Neural cell (in vitro differentiated cells): ENCODE results near the gene ADGRL4. TPM values are rescaled to one million over a fixed set of nuclear protein-coding genes. Genes with fewer than 3 reads are reported as not detected.

Experiments
- H2AFZ ChIP-seq: fragments of 200-600, 300-800 bp; sonication (generic), shearing (Covaris generic); 2 replicates; pipeline ENCODE4 v1.6.0; 2014; ENCODE audit warnings: low read depth, mild to moderate bottlenecking, antibody characterized with exemption, low read length, moderate library complexity
- H3F3A ChIP-seq: fragments of 200-600 bp; shearing (Covaris generic); 2 replicates; pipeline ENCODE4 v1.6.1; 2016; ENCODE audit warnings: mild to moderate bottlenecking, moderate library complexity, mixed read lengths, antibody characterized with exemption, low read length; ENCODE audit not compliant: insufficient read depth, poor library complexity, severe bottlenecking
- H3K27ac ChIP-seq: fragments of 200-600, 300-800 bp; sonication (generic), shearing (Covaris generic); 2 replicates; pipeline ENCODE4 v1.5.1; 2014; ENCODE audit warnings: mild to moderate bottlenecking, low read length, moderate library complexity
- H3K27me3 ChIP-seq: fragments of 300-800, 200-600 bp; sonication (generic), shearing (Covaris generic); 2 replicates; pipeline ENCODE4 v1.6.0; 2014; ENCODE audit warnings: mild to moderate bottlenecking, low read depth, low read length, moderate library complexity; ENCODE audit not compliant: insufficient read depth
- H3K36me3 ChIP-seq: fragments of 300-800, 200-600 bp; sonication (generic), shearing (Covaris generic); 2 replicates; pipeline ENCODE4 v1.5.1; 2014; ENCODE audit warnings: mild to moderate bottlenecking, antibody characterized with exemption, low read length, moderate library complexity; ENCODE audit not compliant: insufficient read depth
- H3K4me2 ChIP-seq: fragments of 300-800, 200-600 bp; sonication (generic), shearing (Covaris generic); 2 replicates; pipeline ENCODE4 v1.6.0; 2014; ENCODE audit warnings: mild to moderate bottlenecking, low read length
- H3K4me3 ChIP-seq: fragments of 300-800, 200-600 bp; sonication (generic), shearing (Covaris generic); 2 replicates; pipeline ENCODE4 v1.5.1; 2014; ENCODE audit warnings: mild to moderate bottlenecking, low read length, moderate library complexity
- H3K79me2 ChIP-seq: fragments of 200-600 bp; shearing (Covaris generic); replicated peaks from 2 replicates; pipeline ENCODE4 v1.6.0; 2014; ENCODE audit warnings: mild to moderate bottlenecking, low read length, moderate library complexity; ENCODE audit not compliant: insufficient read depth
- H3K9ac ChIP-seq: fragments of 300-800, 200-600 bp; sonication (generic), shearing (Covaris generic); 2 replicates; pipeline ENCODE4 v1.6.1; 2016; ENCODE audit warnings: mild to moderate bottlenecking, low read length, mixed read lengths
- H3K9me2 ChIP-seq: fragments of 200-600 bp; shearing (Covaris generic); 2 replicates; pipeline ENCODE4 v1.6.1; 2016; ENCODE audit warnings: mild to moderate bottlenecking, low read length, mixed read lengths; ENCODE audit not compliant: insufficient read depth
- H3K9me3 ChIP-seq: fragments of 200-600, 300-800 bp; sonication (generic), shearing (Covaris generic); 2 replicates; pipeline ENCODE4 v1.6.1; 2016; ENCODE audit warnings: mild to moderate bottlenecking, mixed run types, low read length, moderate library complexity, mixed read lengths
- H4K20me1 ChIP-seq: fragments of 200-600 bp; shearing (Covaris generic); 2 replicates; pipeline ENCODE4 v1.6.1; 2016; ENCODE audit warnings: mild to moderate bottlenecking, mixed run types; ENCODE audit not compliant: insufficient read depth
- EP300 ChIP-seq: fragments of 450-650 bp; conservative IDR thresholded peaks from 2 replicates; pipeline ENCODE4 v1.6.1; 2014; ENCODE audit warnings: antibody characterized with exemption, mild to moderate bottlenecking, moderate library complexity; ENCODE audit not compliant: poor library complexity, severe bottlenecking
- EZH2 ChIP-seq: fragments of 200-600, 300-800 bp; shearing (Covaris generic), sonication (generic); IDR thresholded peaks from 2 replicates; pipeline ENCODE4 v1.6.1; 2014; ENCODE audit warnings: antibody characterized with exemption, low read length, borderline replicate concordance, mild to moderate bottlenecking; ENCODE audit not compliant: insufficient read depth, poor library complexity, severe bottlenecking
- MXI1 ChIP-seq: fragments of 450-650 bp; conservative IDR thresholded peaks from 2 replicates; pipeline ENCODE4 v1.6.1; 2014; ENCODE audit warnings: antibody characterized with exemption, mild to moderate bottlenecking; ENCODE audit not compliant: poor library complexity, severe bottlenecking
- POLR2AphosphoS5 ChIP-seq: IDR thresholded peaks from 2 replicates; pipeline ENCODE4 v1.6.1; 2012
- RAD21 ChIP-seq: fragments of 450-650 bp; conservative IDR thresholded peaks from 2 replicates; pipeline ENCODE4 v1.6.1; 2014; ENCODE audit warnings: antibody characterized with exemption, mild to moderate bottlenecking, moderate library complexity
- SMC3 ChIP-seq: fragments of 450-650 bp; conservative IDR thresholded peaks from 2 replicates; pipeline ENCODE4 v1.6.1; 2014; ENCODE audit warnings: antibody characterized with exemption, mild to moderate bottlenecking, moderate library complexity; ENCODE audit not compliant: poor library complexity
- TAF1 ChIP-seq: IDR thresholded peaks from 2 replicates; pipeline ENCODE4 v1.6.1; 2012; ENCODE audit warnings: low read depth
- polyA plus RNA-seq: library from polyadenylated mRNA; depleted of rRNA; stranded (reverse); fragments of >200 nt; gene quantifications from 2 replicates; pipeline ENCODE4 v1.2.3, GENCODE V29; 2014
- TF ChIP-seq, protein P1 (sequence below): IDR thresholded peaks from 2 replicates; pipeline ENCODE4 v1.6.1; 2012; ENCODE audit warnings: borderline replicate concordance
- TF ChIP-seq, protein P2 (sequence below): fragments of 450-650 bp; IDR thresholded peaks from 2 replicates; pipeline ENCODE4 v1.5.1; 2014; ENCODE audit warnings: antibody characterized with exemption, mild to moderate bottlenecking, moderate library complexity; ENCODE audit not compliant: poor library complexity, severe bottlenecking

ADGRL4 gene
- polyA plus RNA-seq, 1 donor from 2014 or later: 0.12 TPM

- H3K27me3 ChIP-seq: no peaks in the 10 kb centered on the region
- no peak for TF ChIP-seq POLR2AphosphoS5
- no peak for TF ChIP-seq SMC3
- no peak for TF ChIP-seq EZH2
- no peak for TF ChIP-seq MXI1
- TF ChIP-seq, protein P1, sequence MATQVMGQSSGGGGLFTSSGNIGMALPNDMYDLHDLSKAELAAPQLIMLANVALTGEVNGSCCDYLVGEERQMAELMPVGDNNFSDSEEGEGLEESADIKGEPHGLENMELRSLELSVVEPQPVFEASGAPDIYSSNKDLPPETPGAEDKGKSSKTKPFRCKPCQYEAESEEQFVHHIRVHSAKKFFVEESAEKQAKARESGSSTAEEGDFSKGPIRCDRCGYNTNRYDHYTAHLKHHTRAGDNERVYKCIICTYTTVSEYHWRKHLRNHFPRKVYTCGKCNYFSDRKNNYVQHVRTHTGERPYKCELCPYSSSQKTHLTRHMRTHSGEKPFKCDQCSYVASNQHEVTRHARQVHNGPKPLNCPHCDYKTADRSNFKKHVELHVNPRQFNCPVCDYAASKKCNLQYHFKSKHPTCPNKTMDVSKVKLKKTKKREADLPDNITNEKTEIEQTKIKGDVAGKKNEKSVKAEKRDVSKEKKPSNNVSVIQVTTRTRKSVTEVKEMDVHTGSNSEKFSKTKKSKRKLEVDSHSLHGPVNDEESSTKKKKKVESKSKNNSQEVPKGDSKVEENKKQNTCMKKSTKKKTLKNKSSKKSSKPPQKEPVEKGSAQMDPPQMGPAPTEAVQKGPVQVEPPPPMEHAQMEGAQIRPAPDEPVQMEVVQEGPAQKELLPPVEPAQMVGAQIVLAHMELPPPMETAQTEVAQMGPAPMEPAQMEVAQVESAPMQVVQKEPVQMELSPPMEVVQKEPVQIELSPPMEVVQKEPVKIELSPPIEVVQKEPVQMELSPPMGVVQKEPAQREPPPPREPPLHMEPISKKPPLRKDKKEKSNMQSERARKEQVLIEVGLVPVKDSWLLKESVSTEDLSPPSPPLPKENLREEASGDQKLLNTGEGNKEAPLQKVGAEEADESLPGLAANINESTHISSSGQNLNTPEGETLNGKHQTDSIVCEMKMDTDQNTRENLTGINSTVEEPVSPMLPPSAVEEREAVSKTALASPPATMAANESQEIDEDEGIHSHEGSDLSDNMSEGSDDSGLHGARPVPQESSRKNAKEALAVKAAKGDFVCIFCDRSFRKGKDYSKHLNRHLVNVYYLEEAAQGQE: no peak
- TF ChIP-seq, protein P2, sequence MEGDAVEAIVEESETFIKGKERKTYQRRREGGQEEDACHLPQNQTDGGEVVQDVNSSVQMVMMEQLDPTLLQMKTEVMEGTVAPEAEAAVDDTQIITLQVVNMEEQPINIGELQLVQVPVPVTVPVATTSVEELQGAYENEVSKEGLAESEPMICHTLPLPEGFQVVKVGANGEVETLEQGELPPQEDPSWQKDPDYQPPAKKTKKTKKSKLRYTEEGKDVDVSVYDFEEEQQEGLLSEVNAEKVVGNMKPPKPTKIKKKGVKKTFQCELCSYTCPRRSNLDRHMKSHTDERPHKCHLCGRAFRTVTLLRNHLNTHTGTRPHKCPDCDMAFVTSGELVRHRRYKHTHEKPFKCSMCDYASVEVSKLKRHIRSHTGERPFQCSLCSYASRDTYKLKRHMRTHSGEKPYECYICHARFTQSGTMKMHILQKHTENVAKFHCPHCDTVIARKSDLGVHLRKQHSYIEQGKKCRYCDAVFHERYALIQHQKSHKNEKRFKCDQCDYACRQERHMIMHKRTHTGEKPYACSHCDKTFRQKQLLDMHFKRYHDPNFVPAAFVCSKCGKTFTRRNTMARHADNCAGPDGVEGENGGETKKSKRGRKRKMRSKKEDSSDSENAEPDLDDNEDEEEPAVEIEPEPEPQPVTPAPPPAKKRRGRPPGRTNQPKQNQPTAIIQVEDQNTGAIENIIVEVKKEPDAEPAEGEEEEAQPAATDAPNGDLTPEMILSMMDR: no peak
- TF ChIP-seq RAD21: no peak
- no peak for TF ChIP-seq TAF1
- TF ChIP-seq EP300: no peak
- no peak overlapping the region for H3K4me3 ChIP-seq
- H3K9ac ChIP-seq: no peak overlapping the region
- no peaks in the 10 kb centered on the region for H3F3A ChIP-seq
- no peaks in the 10 kb centered on the region for H3K9me2 ChIP-seq
- no peak overlapping the region for H3K4me2 ChIP-seq
- H2AFZ ChIP-seq: no peak overlapping the region
- no peaks in the 10 kb centered on the region for H3K36me3 ChIP-seq
- H4K20me1 ChIP-seq: no peaks in the 10 kb centered on the region
- H3K79me2 ChIP-seq: no peaks in the 10 kb centered on the region
- H3K27ac ChIP-seq: no peak overlapping the region
- no peaks in the 10 kb centered on the region for H3K9me3 ChIP-seq
Measured at GRCh38 chr1:78950826-78951225, 55.7 kb downstream of the ADGRL4 start.

GRCh38 chr1:78949227-78949626 is 57.3 kb downstream of the ADGRL4 start:
- Histone ChIP-seq H3K27me3 (no peaks in the 10 kb centered on the region), H4K20me1 (no peaks in the 10 kb centered on the region), H3K27ac (no peak overlapping the region), H3K79me2 (no peaks in the 10 kb centered on the region), H3K36me3 (no peaks in the 10 kb centered on the region), H3K9me2 (no peaks in the 10 kb centered on the region), H3K4me3 (no peak overlapping the region), H3K9me3 (no peaks in the 10 kb centered on the region), H3F3A (no peaks in the 10 kb centered on the region), H3K4me2 (no peak overlapping the region), H3K9ac (no peak overlapping the region), H2AFZ (no peak overlapping the region)
- TF ChIP-seq, protein P2: no peak
- no peak for TF ChIP-seq EP300
- TF ChIP-seq, protein P1: no peak
- TF ChIP-seq POLR2AphosphoS5: no peak
- no peak for TF ChIP-seq EZH2
- TF ChIP-seq RAD21: no peak
- no peak for TF ChIP-seq TAF1
- no peak for TF ChIP-seq MXI1
- no peak for TF ChIP-seq SMC3
